RWPE2 (cell line): ENCODE data around the gene SHCBP1.
"Not testable (repeated sequence)": the region's sequence is repeated elsewhere in the genome, so short reads cannot be mapped to it uniquely, and the experiment has no call there.

Source experiments
- ATAC-seq: fragments of 200-7000 bp; cut with Tn5 transposase; 3 replicates; pipeline ENCODE4 v1.9.1; 2021; ENCODE audit warnings: low read depth
- DNase-seq: peaks from one replicate; pipeline ENCODE4 v3.0.0-alpha.2; 2020; ENCODE audit warnings: low spot score
- H3K27ac ChIP-seq: fragments of 450-650 bp; 2 replicates; pipeline ENCODE4 v1.5.1; 2017; ENCODE audit warnings: mild to moderate bottlenecking; ENCODE audit not compliant: poor library complexity, severe bottlenecking
- H3K27me3 ChIP-seq: fragments of 250-450 bp; sonication (Bioruptor Pico); 2 replicates; pipeline ENCODE4 v1.5.1; 2021; ENCODE audit warnings: mild to moderate bottlenecking, moderate library complexity; ENCODE audit not compliant: insufficient read depth, poor library complexity, severe bottlenecking
- H3K36me3 ChIP-seq: fragments of 250-450 bp; sonication (Bioruptor Pico); 2 replicates; pipeline ENCODE4 v1.5.1; 2020; ENCODE audit warnings: low read depth, mild to moderate bottlenecking, moderate library complexity
- H3K4me1 ChIP-seq: fragments of 250-450 bp; sonication (Bioruptor Pico); 2 replicates; pipeline ENCODE4 v1.5.1; 2021; ENCODE audit warnings: mild to moderate bottlenecking, moderate library complexity; ENCODE audit not compliant: insufficient read depth, poor library complexity, severe bottlenecking
- H3K4me3 ChIP-seq: fragments of 250-450 bp; sonication (Bioruptor Pico); 2 replicates; pipeline ENCODE4 v1.5.1; 2021; ENCODE audit warnings: mild to moderate bottlenecking, moderate library complexity; ENCODE audit not compliant: severe bottlenecking
- H3K9me3 ChIP-seq: fragments of 250-450 bp; sonication (Bioruptor Pico); 2 replicates; pipeline ENCODE4 v1.5.1; 2021; ENCODE audit warnings: mild to moderate bottlenecking, moderate library complexity; ENCODE audit not compliant: severe bottlenecking
- TF ChIP-seq, protein P1 (sequence below): fragments of 450-650 bp; IDR thresholded peaks from one replicate; pipeline ENCODE4 v1.5.1; 2017; ENCODE audit warnings: mild to moderate bottlenecking, moderate library complexity; ENCODE audit not compliant: poor library complexity, severe bottlenecking

The SHCBP1 gene

DNA sequence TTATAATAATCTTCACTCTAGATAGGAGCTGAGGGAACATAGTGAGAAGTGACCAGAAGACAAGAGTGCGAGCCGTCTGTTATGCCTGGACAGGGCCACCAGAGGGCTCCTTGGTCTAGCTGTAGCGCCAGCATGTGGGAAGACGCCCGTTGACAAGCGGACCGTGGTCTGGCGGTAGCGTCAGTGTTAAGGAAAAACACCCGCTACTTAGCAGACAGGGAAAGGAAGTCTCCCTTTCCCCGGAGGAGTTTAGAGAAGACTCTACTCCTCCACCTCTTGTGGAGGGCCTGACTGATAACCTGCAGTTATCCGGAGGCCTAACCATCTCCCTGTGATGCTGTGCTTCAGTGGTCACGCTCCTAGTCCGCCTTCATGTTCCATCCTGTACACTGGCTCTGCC lies 66.7 kb downstream of the SHCBP1 start:
- H3K27ac ChIP-seq, H3K9me3 ChIP-seq, H3K4me3 ChIP-seq, H3K36me3 ChIP-seq, H3K4me1 ChIP-seq, H3K27me3 ChIP-seq: not testable (repeated sequence)
- TF ChIP-seq, protein P1, sequence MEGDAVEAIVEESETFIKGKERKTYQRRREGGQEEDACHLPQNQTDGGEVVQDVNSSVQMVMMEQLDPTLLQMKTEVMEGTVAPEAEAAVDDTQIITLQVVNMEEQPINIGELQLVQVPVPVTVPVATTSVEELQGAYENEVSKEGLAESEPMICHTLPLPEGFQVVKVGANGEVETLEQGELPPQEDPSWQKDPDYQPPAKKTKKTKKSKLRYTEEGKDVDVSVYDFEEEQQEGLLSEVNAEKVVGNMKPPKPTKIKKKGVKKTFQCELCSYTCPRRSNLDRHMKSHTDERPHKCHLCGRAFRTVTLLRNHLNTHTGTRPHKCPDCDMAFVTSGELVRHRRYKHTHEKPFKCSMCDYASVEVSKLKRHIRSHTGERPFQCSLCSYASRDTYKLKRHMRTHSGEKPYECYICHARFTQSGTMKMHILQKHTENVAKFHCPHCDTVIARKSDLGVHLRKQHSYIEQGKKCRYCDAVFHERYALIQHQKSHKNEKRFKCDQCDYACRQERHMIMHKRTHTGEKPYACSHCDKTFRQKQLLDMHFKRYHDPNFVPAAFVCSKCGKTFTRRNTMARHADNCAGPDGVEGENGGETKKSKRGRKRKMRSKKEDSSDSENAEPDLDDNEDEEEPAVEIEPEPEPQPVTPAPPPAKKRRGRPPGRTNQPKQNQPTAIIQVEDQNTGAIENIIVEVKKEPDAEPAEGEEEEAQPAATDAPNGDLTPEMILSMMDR: peak; percentile 86
- peak; percentile 65; the same call in 2 of the 3 replicates for ATAC-seq
- peak; percentile 73 for DNase-seq

DNA sequence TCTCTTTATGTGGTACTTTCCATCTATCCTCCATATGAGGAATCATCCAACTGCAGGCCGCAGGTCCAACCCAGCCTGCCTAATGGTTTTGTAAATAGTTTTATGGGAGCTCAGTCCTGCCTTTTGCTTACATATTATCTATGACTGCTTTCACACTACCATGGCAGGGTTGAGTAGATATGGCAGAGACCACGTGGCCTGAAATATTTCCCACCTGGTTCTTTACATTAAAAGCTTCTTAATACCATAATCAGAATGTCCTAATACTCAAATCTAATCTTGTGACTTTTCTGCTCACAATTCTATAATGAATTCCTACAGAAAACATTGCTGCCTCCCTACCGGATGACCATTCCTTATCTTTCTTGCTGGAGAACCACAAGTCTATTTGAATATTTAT lies 71.7 kb downstream of the SHCBP1 start:
- Histone ChIP-seq H3K9me3 (no peaks in the 10 kb centered on the region), H3K27ac (no peak overlapping the region), H3K27me3 (no peaks in the 10 kb centered on the region), H3K4me3 (no peak overlapping the region), H3K36me3 (no peaks in the 10 kb centered on the region), H3K4me1 (no peaks in the 10 kb centered on the region)
- DNase-seq: no peak
- no peak for ATAC-seq
- TF ChIP-seq, protein P1: no peak
